Stomach smooth muscle (tissue), 2 donors: Measurements from ENCODE around the gene COL1A1.
A peak's percentile ranks its signal among the peaks of the same experiment; 100 is the strongest.

Source experiments
- H3K27ac ChIP-seq: one replicate; pipeline ENCODE4 v1.7.0; 2013; ENCODE audit warnings: mild to moderate bottlenecking, low read length, inconsistent platforms
- H3K27me3 ChIP-seq, 2 donors: one replicate each; pipeline ENCODE4 v1.7.0; 2013; ENCODE audit warnings: low read length in 2 of 2; ENCODE audit not compliant: insufficient read depth in 2 of 2, control insufficient read depth in 1 of 2
- H3K36me3 ChIP-seq, 2 donors: one replicate each; pipeline ENCODE4 v1.7.0; 2013; ENCODE audit warnings: low read length in 2 of 2; ENCODE audit not compliant: control insufficient read depth in 2 of 2, insufficient read depth in 2 of 2
- H3K4me1 ChIP-seq: one replicate; pipeline ENCODE4 v1.7.0; 2013; ENCODE audit warnings: low read length; ENCODE audit not compliant: control insufficient read depth, insufficient read depth
- H3K4me3 ChIP-seq, 2 donors: one replicate each; pipeline ENCODE4 v1.7.0; 2013; ENCODE audit warnings: low read length in 2 of 2
- H3K9ac ChIP-seq, 2 donors: one replicate each; pipeline ENCODE4 v1.7.0; 2013; ENCODE audit warnings: low read length in 2 of 2, mild to moderate bottlenecking in 1 of 2
- H3K9me3 ChIP-seq, 2 donors: one replicate each; pipeline ENCODE4 v1.7.0; 2013; ENCODE audit warnings: low read length in 2 of 2; ENCODE audit not compliant: control insufficient read depth in 2 of 2
- donor health status: healthy.
- donor health status: Pancreatic carcinoma.

The COL1A1 gene

DNA sequence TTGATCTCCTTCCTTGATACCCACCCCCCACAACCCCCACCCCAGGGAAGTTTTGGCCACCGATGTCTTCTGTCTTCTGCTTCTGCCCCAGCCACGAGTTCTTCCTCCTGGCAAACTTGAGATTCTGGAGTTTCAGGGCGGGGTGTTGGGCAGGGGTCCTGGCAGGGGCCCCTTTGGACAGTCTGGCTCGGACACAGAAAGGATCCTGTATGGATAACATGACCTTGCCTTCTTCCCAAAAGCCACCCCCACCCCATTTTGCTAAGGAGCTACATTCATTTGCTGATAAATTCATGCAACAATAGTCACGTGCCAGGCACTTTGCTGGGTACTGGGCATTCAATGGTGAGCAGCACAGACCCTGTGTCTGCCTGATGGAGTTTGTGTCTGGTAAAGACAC is 5.9 kb upstream of the COL1A1 start:
- no peak overlapping the region for H3K4me3 ChIP-seq
- H3K27ac ChIP-seq, result peak overlapping the region; percentile 98
- no peaks in the 10 kb centered on the region for H3K9me3 ChIP-seq
- no peaks in the 10 kb centered on the region for H3K27me3 ChIP-seq
- peaks cover 73% of the 10 kb centered on the region for H3K4me1 ChIP-seq
- H3K36me3 ChIP-seq, result no peaks in the 10 kb centered on the region
- H3K9ac ChIP-seq, result peak overlapping the region in 1 of 2 donors; percentile 33

DNA sequence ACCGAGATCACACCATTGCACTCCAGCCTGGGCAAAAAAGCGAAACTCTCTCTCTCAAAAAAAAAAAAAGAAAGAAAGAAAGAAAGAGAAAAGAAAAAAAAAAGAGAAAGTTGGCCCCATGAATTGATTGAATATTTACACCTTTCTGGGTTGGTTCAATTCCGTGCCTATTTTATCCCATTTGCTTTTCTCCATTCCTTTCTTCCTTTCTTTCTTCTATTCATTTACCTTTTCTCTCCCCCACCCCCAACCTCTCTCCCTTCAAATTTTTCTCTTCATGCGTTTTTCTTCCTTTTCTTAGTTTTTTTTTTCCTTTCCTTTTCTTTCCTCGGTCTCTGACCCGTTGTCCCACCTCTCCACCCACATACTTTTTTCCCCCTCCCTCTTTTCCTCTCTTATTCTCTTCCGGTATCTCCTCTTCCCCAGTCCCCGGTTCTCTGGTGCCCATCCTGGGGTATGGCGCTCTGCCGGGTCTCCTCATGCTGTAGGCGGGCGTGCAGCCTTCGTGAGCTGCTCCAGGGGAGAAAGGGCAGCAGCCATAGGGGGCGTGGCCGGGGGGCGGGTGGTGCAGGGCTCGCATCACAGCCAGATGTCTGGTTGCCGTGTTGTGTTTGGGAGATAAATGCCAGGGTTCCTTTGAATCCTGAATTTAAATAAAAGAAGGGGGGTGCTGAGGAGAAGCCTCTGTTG is 5.3 kb upstream of the COL1A1 start:
- H3K4me1 ChIP-seq, result peaks cover 70% of the 10 kb centered on the region
- no peaks in the 10 kb centered on the region for H3K9me3 ChIP-seq
- no peaks in the 10 kb centered on the region for H3K27me3 ChIP-seq
- H3K36me3 ChIP-seq, result no peaks in the 10 kb centered on the region
- peak overlapping the region in 1 of 2 donors; percentile 33 for H3K9ac ChIP-seq
- H3K4me3 ChIP-seq, result peak overlapping the region in 1 of 2 donors; percentile 10
- peak overlapping the region; percentile 98 for H3K27ac ChIP-seq

DNA sequence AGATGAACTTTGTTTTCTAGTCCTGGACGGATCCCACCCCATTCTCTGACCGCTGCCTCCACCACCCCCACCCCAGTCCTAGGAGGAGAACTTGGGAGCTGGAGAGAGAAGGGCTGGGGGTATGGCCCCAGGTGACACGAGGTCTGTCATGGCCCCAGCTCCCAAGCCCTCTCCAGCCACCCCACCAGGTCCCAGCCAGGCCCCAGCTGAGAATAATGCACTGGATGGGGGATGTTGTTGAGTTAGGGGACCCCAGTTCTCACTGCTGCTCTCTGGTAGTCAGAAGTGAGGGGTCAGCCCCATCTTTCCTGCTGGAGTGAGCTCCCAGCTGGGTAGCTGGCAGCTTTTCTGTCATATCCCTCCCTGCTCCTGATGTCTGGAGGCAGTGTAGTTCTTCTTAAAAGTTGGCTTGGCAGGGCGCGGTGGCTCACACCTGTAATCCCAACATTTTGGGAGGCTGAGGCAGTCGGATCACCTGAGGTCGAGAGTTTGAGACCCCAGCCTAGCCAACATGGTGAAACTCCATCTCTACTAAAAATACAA is 4.6 kb upstream of the COL1A1 start:
- peaks cover 67% of the 10 kb centered on the region for H3K4me1 ChIP-seq
- H3K36me3 ChIP-seq, result no peaks in the 10 kb centered on the region
- H3K9me3 ChIP-seq, result no peaks in the 10 kb centered on the region
- no peak overlapping the region for H3K9ac ChIP-seq
- no peak overlapping the region for H3K4me3 ChIP-seq
- peak overlapping the region; percentile 62 for H3K27ac ChIP-seq
- no peaks in the 10 kb centered on the region for H3K27me3 ChIP-seq

DNA sequence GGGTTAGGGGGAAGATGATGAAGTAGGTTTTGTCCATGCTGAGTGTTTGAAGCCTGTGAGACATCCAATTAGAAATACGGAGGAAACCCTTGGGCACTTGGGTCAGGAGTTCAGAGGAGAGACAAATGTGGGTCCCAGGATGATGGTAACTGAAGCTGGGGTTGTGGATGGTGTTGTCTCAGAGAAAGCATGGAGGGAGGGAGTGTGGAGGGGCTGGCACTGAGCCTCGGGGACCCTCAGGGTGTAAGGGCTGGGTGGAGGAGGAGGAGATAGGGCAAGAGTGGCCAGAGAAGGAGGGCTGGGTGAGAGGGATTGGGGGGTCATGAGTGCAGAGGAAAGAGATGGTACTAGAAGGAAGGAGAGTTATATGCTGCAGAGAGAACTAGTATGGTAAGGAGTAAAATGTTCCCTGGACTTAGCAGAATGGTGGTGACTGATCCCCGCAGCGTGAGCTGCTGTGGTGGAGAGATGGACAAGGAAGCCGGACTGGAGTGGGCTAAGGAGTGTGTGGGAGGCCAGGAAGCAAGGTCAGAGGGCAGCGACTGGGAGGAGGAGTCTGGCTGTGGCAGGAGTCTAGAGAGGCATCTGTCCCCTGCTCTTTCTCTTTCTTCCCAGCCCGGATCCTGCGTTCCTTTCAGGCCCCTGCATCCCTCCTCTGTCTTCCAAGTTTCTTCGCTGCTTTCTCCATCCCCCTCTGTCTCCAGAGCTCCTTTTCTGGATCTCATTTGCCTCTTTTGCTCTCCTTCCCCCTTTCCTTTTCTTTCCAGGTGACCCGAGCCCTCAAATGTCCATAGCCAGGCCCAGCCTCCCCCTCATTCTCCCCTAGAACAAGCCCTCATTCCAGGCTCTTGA is 3.9 kb upstream of the COL1A1 start:
- Histone ChIP-seq H3K36me3 (no peaks in the 10 kb centered on the region), H3K9me3 (no peaks in the 10 kb centered on the region), H3K27ac (peak overlapping the region; percentile 62), H3K9ac (no peak overlapping the region), H3K4me1 (peaks cover 61% of the 10 kb centered on the region), H3K27me3 (no peaks in the 10 kb centered on the region), H3K4me3 (no peak overlapping the region)

DNA sequence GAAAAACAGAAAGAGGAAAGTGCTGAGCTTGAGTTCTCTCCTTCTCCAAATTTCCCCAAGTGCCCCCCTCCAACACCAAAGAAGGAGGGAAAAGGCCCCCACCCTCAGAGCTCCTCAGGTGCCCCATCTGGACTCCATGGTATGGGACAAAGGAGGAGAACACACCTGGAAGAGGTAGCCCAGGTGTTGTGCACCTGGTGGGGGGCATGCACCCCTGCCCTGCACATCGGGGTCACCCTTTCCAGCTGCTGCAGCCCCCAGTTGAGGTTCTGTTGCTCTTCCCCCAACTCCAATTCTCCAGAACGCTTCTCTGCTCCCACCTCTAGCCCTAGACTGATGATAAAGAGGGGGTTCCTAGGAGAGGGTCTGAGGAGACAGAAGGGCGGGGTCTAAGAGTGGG is 3.0 kb upstream of the COL1A1 start:
- Histone ChIP-seq H3K9me3 (no peaks in the 10 kb centered on the region), H3K27ac (peak overlapping the region; percentile 98), H3K36me3 (no peaks in the 10 kb centered on the region), H3K27me3 (no peaks in the 10 kb centered on the region), H3K4me3 (no peak overlapping the region), H3K4me1 (peaks cover 57% of the 10 kb centered on the region), H3K9ac (no peak overlapping the region)

DNA sequence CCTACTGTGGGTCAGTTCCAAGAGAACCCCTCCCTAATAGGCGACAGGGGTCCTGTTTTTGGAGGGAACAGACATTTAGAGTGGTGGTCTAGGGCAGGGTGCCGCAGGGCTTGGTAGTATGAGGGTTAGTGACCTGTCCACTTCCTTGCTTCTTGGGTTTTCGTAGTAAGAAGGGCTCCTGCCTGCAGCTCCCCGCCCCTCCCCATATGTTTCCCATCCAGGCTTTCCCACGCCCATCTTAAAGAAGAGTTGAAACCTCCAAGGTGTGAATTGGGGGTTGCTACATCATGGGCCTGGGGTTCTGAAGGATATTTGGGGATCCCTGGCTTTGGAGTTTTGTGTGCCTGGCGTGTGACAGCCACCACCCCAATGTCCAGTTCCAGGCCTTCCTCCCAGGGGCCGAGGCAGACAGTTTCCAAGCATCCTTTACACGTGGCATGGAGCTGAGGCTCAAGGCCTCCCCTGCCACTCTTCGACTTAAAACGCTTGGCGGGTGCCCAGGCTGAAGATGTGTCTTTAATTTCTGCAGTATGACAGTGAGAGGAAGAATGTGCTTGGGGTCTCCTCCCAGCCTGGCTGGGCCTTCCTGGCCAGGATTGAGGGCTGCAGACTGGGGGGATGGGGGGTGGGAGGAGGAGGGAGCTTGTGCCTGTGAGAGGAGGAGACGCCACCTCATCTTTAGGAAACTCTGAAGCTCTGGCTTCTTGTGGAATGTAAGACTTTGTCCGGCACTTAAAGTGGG is 2.3 kb upstream of the COL1A1 start:
- H3K4me3 ChIP-seq, result no peak overlapping the region
- H3K9ac ChIP-seq, result no peak overlapping the region
- H3K27ac ChIP-seq, result peak overlapping the region; percentile 98
- H3K9me3 ChIP-seq, result no peaks in the 10 kb centered on the region
- H3K4me1 ChIP-seq, result peaks cover 57% of the 10 kb centered on the region
- no peaks in the 10 kb centered on the region for H3K27me3 ChIP-seq
- H3K36me3 ChIP-seq, result peaks cover 1 to 3% of the 10 kb centered on the region in 2 donors

DNA sequence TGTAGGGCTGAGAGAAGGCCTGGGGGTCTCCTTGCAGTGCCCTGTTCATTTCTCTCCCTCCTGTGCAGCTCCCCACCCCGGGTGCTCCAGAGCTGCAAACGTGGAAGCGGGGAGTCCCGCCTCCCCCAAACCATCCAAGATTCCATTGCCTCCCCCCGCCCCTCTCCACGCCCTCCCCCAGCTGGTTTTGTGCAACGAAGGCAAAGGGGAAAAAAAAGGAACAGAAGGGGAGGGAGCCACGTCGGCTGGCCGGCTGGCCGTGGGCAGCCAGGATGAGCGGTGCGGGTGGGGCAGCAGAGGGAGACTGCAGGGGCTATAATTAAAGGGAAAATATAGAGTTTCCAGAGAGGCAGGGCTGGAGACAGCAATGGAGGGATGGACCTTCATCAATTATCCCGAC is 1.7 kb upstream of the COL1A1 start:
- H3K9me3 ChIP-seq, result no peaks in the 10 kb centered on the region
- peaks cover 7 to 9% of the 10 kb centered on the region in 2 donors for H3K36me3 ChIP-seq
- peak overlapping the region; percentile 98 for H3K27ac ChIP-seq
- H3K4me3 ChIP-seq, result no peak overlapping the region
- no peak overlapping the region for H3K9ac ChIP-seq
- H3K27me3 ChIP-seq, result no peaks in the 10 kb centered on the region
- H3K4me1 ChIP-seq, result peaks cover 58% of the 10 kb centered on the region

DNA sequence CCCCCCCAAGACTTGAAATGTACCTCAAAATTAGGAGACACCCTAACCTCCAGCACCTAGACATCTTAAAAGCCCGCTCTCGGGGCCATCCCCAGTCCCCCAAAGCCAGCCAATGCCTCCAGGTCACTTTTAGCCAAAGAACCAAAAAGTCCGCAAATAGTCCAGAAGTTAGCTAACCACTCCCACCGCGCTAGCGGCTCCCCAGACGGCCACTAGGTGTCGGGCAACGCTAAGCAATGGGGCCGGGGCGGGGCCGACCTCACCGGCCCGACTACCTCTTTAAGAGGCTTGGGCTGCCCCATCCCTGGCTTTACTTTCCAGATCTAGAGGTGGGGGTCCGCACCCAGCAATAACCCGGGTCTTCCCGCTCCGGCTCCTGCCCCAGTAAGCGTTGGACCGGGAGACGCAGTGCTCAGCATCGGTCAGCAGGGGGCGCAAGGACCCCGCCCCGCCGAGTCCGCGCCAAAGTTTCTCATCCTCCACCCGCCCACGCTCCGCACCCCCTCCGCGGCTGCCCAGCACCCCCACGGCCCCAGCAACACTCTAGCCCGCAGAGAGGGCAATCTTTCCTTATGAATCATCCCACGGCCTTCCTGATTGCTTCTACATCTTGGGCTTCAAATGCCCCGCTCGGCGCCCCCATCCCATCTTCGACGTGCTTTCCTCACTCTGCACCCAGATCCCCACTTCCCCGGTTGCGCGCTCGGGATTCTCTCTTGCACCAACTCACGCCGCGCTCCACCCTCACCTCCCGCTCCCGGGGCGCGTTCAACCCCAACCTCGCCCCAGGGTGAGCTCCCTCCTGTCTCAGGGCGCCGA is 765 bp downstream of the COL1A1 start:
- no peaks in the 10 kb centered on the region for H3K27me3 ChIP-seq
- peak overlapping the region; percentile 98 for H3K27ac ChIP-seq
- H3K36me3 ChIP-seq, result peaks cover 31 to 34% of the 10 kb centered on the region in 2 donors
- peak overlapping the region; percentile 90 to 93 for H3K4me3 ChIP-seq
- H3K9me3 ChIP-seq, result no peaks in the 10 kb centered on the region
- peaks cover 66% of the 10 kb centered on the region for H3K4me1 ChIP-seq
- H3K9ac ChIP-seq, result peak overlapping the region; percentile 89 to 92

DNA sequence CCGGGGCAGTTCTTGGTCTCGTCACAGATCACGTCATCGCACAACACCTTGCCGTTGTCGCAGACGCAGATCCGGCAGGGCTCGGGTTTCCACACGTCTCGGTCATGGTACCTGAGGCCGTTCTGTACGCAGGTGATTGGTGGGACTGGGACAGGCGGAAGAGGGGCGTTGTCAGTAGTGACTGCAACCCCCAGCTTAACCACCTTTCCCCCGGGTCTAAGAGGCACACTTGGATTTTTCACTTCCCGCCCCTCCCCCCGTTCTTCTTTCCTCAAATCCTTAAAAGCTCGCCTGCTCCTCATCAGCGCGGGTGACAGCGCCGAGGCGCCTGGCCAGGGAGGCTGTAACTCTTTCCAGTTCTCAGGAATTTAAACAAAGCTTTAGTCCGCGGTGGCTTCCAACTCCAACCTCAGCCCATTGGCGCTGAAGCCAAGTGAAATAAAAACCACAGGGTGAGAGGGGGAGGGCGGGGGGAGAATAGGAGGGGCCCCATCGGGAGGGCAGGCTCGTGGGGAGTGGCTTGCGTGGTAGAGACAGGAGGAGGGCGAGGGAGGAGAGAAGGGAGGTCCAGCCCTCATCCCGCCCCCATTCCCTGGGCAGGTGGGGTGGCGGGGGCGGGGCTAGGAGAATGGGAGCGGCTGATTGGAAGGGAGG is 1.5 kb downstream of the COL1A1 start:
- Histone ChIP-seq H3K4me1 (peaks cover 64% of the 10 kb centered on the region), H3K36me3 (peaks cover 38 to 41% of the 10 kb centered on the region in 2 donors), H3K27me3 (no peaks in the 10 kb centered on the region), H3K27ac (peak overlapping the region; percentile 98), H3K9ac (peak overlapping the region; percentile 89 to 92), H3K4me3 (peak overlapping the region; percentile 90 to 93), H3K9me3 (no peaks in the 10 kb centered on the region)
